GM12872 (cell line): ENCODE data around the gene BCL3.

Experiments
- CTCF ChIP-seq: IDR thresholded peaks from 3 replicates; pipeline ENCODE4 v1.5.1; 2011; ENCODE audit warnings: low read depth, mild to moderate bottlenecking, low read length, moderate library complexity; ENCODE audit not compliant: insufficient read depth

BCL3 gene

GRCh38 chr19:44747739-44748425, 626 bp upstream of the BCL3 start:
- TF ChIP-seq CTCF = no peak

- no peak for TF ChIP-seq CTCF
These were observed 784 bp downstream of the BCL3 start for GRCh38 chr19:44749292-44749691.

GRCh38 chr19:44749994-44750393, 1.5 kb downstream of the BCL3 start:
- TF ChIP-seq CTCF = no peak

GRCh38 chr19:44752123-44752815, 3.8 kb downstream of the BCL3 start:
- TF ChIP-seq CTCF = no peak

- TF ChIP-seq CTCF = 0 out of 3 replicates have a peak, but pooled peaks have one; percentile 6
These were observed 4.5 kb downstream of the BCL3 start for GRCh38 chr19:44752816-44753625.

- TF ChIP-seq CTCF = no peak
These were observed 5.1 kb downstream of the BCL3 start for GRCh38 chr19:44753626-44753931.
